Tibial nerve (tissue), 4 donors: Measurements from ENCODE around the gene ARHGEF19. TPM values are rescaled to one million over a fixed set of nuclear protein-coding genes. Genes with fewer than 3 reads are reported as not detected.
A peak's percentile ranks its signal among the peaks of the same experiment; 100 is the strongest.
"Not testable (repeated sequence)": the region's sequence is repeated elsewhere in the genome, so short reads cannot be mapped to it uniquely, and the experiment has no call there.

Experiments used
- DNase-seq, 2 donors: peaks; one replicate each; pipeline ENCODE4 v3.0.0-alpha.2; 2019; ENCODE audit warnings: low spot score in 2 of 2
- H3K27ac ChIP-seq, 4 donors: fragments of 200-600 bp; sonication (generic) in 3 of 4; one replicate each; pipeline ENCODE4 v1.5.1; 2017 to 2019; ENCODE audit warnings: mild to moderate bottlenecking in 1 of 4
- H3K27me3 ChIP-seq, 2 donors: fragments of 200-600 bp; sonication (generic) in 1 of 2; one replicate each; pipeline versions ENCODE4 v1.5.1 to v1.6.0; 2017 to 2019
- H3K36me3 ChIP-seq, 3 donors: fragments of 200-600 bp; sonication (generic); one replicate each; pipeline ENCODE4 v1.5.1; 2018 to 2019
- H3K4me1 ChIP-seq, 4 donors: fragments of 200-600 bp; sonication (generic) in 3 of 4; one replicate each; pipeline ENCODE4 v1.5.1; 2017 to 2019
- H3K4me3 ChIP-seq, 4 donors: fragments of 200-600 bp; sonication (generic) in 3 of 4; one replicate each; pipeline ENCODE4 v1.5.1; 2017 to 2019; ENCODE audit warnings: mild to moderate bottlenecking in 1 of 4, moderate library complexity in 1 of 4
- H3K9me3 ChIP-seq, 4 donors: fragments of 200-600 bp; sonication (generic) in 3 of 4; one replicate each; pipeline ENCODE4 v1.5.1; 2017 to 2019
- CTCF ChIP-seq, 5 experiments: fragments of 200-600 bp in 3 of 5; fragments of 450-650 bp in 2 of 5; sonication (generic) in 3 of 5; IDR thresholded peaks; one replicate each; pipeline ENCODE4 v1.5.1; 2016 to 2019; ENCODE audit warnings: antibody characterized with exemption in 5 of 5, mild to moderate bottlenecking in 3 of 5, moderate library complexity in 2 of 5
- EP300 ChIP-seq, 2 donors: sonication (generic); formaldehyde crosslinking; IDR thresholded peaks; one replicate each; pipeline ENCODE4 v1.6.1; 2017; ENCODE audit warnings: antibody characterized with exemption in 2 of 2, mild to moderate bottlenecking in 1 of 2
- POLR2A ChIP-seq, 2 donors: fragments of 450-650 bp; IDR thresholded peaks; one replicate each; pipeline ENCODE4 v1.6.1; 2017; ENCODE audit warnings: antibody characterized with exemption in 2 of 2, mild to moderate bottlenecking in 2 of 2, moderate library complexity in 2 of 2
- WGBS, 2 donors: methylation state at CpG; one replicate each; pipeline ENCODE4 v1.1.5; 2018; 5-methylcytosine and 5-hydroxymethylcytosine counted together
- total RNA-seq, 4 donors: library from RNA; depleted of rRNA; stranded (reverse); fragments of >200 nt; gene quantifications; one replicate each; pipeline ENCODE4 v1.1.0, GENCODE V29; 2016

Gene ARHGEF19
- total RNA-seq, 4 donors from 2014 or later, result 7.8 to 19.3 (median 11.1) TPM

GRCh38 chr1:16215882-16216753 is 3.7 kb upstream of the ARHGEF19 start:
- Histone ChIP-seq H3K27me3 (no peaks in the 10 kb centered on the region), H3K9me3 (no peaks in the 10 kb centered on the region), H3K36me3 (no peaks in the 10 kb centered on the region), H3K4me1 (peaks cover 0 to 25% (median 4%) of the 10 kb centered on the region in 4 donors), H3K27ac (peak overlapping the region in 2 of 4 donors; percentile 72 to 76), H3K4me3 (peak overlapping the region; percentile 31 to 62 (median 41))
- peak; percentile 67 to 79 for DNase-seq
- TF ChIP-seq CTCF (IDR thresholded peaks at IDR 0.05) (no peak), EP300 (IDR thresholded peaks at IDR 0.05) (no peak), POLR2A (IDR thresholded peaks at IDR 0.05) (no peak)
- 11 to 13% methylated on average over 28 to 33 of the region's 33 CpGs for WGBS, 2 donors

GRCh38 chr1:16215240-16215639 is 2.8 kb upstream of the ARHGEF19 start:
- 92 to 96% methylated on average over 14 of the region's 14 CpGs for WGBS, 2 donors
- not testable (repeated sequence) for H3K27me3 ChIP-seq

GRCh38 chr1:16213544-16213943 is 1.1 kb upstream of the ARHGEF19 start:
- not testable (repeated sequence) for H3K36me3 ChIP-seq, H3K27ac ChIP-seq, DNase-seq, H3K4me3 ChIP-seq, H3K27me3 ChIP-seq, H3K9me3 ChIP-seq
- H3K4me1 ChIP-seq, result peaks cover 0 to 35% (median 4%) of the 10 kb centered on the region in 4 donors
- WGBS, 2 donors, result 88 to 93% methylated on average over 3 of the region's 3 CpGs

More at GRCh38 chr1:16215240-16215639, 2.8 kb upstream of the ARHGEF19 start:
- not testable (repeated sequence) for H3K9me3 ChIP-seq, H3K27ac ChIP-seq, H3K4me3 ChIP-seq, DNase-seq, H3K36me3 ChIP-seq
- H3K4me1 ChIP-seq, result peaks cover 0 to 25% (median 4%) of the 10 kb centered on the region in 4 donors

- H3K27ac ChIP-seq, result no peak overlapping the region
- no peaks in the 10 kb centered on the region for H3K27me3 ChIP-seq
- H3K4me3 ChIP-seq, result no peak overlapping the region
- no peaks in the 10 kb centered on the region for H3K9me3 ChIP-seq
- WGBS, 2 donors, result 67 to 74% methylated on average over 3 of the region's 3 CpGs
- peaks cover 0 to 37% (median 4%) of the 10 kb centered on the region in 4 donors for H3K4me1 ChIP-seq
- TF ChIP-seq EP300 (IDR thresholded peaks at IDR 0.05) (no peak), CTCF (IDR thresholded peaks at IDR 0.05) (no peak), POLR2A (IDR thresholded peaks at IDR 0.05) (no peak)
- no peak for DNase-seq
- no peaks in the 10 kb centered on the region for H3K36me3 ChIP-seq
Observed at GRCh38 chr1:16213013-16213412, 561 bp upstream of the ARHGEF19 start.

GRCh38 chr1:16211824-16212223 is 628 bp downstream of the ARHGEF19 start:
- DNase-seq, result no peak
- no peak overlapping the region for H3K27ac ChIP-seq
- H3K36me3 ChIP-seq, result no peaks in the 10 kb centered on the region
- no peaks in the 10 kb centered on the region for H3K27me3 ChIP-seq
- peaks cover 0 to 37% (median 4%) of the 10 kb centered on the region in 4 donors for H3K4me1 ChIP-seq
- TF ChIP-seq CTCF (IDR thresholded peaks at IDR 0.05), result no peak
- no peak for TF ChIP-seq EP300 (IDR thresholded peaks at IDR 0.05)
- TF ChIP-seq POLR2A (IDR thresholded peaks at IDR 0.05), result no peak
- no peak overlapping the region for H3K4me3 ChIP-seq
- WGBS, 2 donors, result 67 to 92% methylated on average over 6 of the region's 6 CpGs
- no peaks in the 10 kb centered on the region for H3K9me3 ChIP-seq

GRCh38 chr1:16210581-16210980 is 1.9 kb downstream of the ARHGEF19 start:
- TF ChIP-seq EP300 (IDR thresholded peaks at IDR 0.05), result no peak
- TF ChIP-seq POLR2A (IDR thresholded peaks at IDR 0.05), result no peak
- no peak for TF ChIP-seq CTCF (IDR thresholded peaks at IDR 0.05)
- Histone ChIP-seq H3K36me3 (no peaks in the 10 kb centered on the region), H3K9me3 (no peaks in the 10 kb centered on the region), H3K4me1 (peaks cover 0 to 34% (median 3%) of the 10 kb centered on the region in 4 donors), H3K27me3 (no peaks in the 10 kb centered on the region), H3K27ac (peak overlapping the region in 3 of 4 donors; percentile 13 to 77 (median 72)), H3K4me3 (no peak overlapping the region)
- DNase-seq, result no peak
- WGBS, 2 donors, result 69 to 73% methylated on average over 4 of the region's 4 CpGs
